Right kidney (tissue), 1 donor: Measurements from ENCODE around the gene LTF.
"Not testable (repeated sequence)": the region's sequence is repeated elsewhere in the genome, so short reads cannot be mapped to it uniquely, and the experiment has no call there.

Experiments used
- DNase-seq: peaks from one replicate; pipeline ENCODE4 v3.0.0-alpha.2; 2016

Gene LTF

DNA sequence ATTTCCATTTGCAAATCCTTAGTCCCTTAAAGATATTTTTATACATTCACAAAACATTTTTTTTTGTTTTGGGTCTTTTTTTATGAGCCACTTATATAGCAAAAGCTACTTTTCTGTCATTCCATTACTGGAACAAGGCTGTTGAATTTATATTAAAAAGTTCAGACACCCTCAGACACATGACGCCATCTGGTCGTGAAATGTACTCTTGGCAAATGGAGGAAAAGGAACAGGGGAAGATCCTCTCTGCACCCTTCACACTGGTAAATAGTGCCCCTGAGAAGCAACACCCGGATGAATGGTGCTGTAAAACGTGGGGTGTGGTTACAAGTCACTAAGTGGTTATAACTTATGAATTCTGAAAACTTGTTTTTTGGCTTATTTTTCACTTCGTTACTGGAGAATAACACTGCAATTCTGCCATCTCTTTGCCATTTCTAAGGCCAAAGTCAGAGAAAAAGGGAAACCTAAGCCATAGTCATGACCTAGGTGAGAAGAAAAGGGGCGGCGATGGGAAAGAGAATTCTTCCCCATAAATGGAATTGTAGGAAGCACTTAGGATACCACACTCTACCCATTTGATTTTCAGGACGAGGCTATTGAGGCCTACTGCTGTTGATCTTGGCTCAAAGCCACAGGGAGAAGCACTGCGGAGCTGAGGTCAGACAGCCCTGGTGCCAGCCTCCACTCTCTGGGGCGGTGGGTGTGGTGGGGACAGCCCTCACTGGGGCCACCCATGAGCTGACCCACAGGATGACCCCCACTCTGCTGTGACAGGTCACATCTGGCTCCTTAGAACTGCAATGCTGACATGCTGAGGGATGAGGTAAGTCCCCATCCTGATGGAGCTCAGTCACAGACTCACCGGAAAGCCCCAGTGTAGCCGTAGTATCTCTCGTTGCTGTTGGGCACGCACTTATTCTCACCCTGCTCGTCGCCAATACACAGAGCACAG lies 21.9 kb downstream of the LTF start:
- no peak for DNase-seq

DNA sequence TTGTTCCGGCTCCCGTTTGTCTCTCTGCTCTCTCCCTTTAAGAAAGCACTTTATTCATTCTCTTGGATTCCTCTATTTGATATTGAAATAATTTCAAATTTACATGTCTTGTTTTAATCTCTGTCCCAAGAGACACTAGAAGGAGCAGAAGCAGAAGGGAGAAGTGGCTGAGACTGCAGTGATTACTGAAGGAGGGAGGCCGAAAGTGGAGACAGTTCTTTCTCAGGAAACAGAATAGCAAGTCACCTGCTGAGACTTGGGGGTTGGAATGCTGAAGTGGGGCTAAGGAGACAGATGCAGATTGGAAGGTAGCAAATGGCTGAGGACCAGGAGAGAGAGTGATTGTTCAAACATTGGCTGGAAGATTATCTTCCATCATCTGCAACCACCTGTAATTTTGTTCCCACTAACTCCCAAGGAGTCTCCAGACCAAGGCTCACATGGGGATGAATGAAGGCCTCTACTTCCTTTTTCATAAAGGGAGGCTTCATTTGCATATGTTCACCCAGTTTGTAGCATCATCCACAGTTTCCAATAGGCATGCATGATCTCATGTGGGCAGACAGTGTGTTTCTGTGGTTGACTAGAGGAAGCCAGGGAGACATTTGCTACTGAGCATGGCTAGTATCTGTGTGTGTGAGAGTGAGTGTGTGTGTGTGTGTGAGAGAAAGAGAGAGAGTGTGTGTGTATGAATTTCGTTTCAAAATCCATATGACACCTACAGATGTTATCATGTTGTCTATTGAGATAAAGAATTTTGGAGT lies 24.0 kb downstream of the LTF start:
- DNase-seq, result no peak

DNA sequence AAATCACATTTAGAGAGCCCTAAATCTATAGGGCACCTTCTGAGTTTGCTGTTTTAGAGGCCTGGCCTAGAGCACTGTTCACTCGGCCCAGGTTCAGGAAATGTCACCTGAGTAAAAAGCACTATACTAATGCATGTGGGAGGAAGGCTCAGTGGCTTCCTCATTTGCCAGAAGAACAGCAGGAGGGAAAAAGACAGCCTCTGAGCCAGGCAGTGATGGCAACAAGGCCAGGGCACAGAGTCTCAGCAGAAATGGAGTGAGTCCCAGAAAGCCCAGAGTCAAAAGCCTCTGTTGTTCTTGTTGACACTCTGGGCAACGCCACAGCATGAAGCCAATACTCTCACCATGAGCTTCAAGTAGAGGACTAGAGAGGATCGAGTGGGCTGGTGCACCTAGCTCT lies 25.9 kb downstream of the LTF start:
- no peak for DNase-seq

DNA sequence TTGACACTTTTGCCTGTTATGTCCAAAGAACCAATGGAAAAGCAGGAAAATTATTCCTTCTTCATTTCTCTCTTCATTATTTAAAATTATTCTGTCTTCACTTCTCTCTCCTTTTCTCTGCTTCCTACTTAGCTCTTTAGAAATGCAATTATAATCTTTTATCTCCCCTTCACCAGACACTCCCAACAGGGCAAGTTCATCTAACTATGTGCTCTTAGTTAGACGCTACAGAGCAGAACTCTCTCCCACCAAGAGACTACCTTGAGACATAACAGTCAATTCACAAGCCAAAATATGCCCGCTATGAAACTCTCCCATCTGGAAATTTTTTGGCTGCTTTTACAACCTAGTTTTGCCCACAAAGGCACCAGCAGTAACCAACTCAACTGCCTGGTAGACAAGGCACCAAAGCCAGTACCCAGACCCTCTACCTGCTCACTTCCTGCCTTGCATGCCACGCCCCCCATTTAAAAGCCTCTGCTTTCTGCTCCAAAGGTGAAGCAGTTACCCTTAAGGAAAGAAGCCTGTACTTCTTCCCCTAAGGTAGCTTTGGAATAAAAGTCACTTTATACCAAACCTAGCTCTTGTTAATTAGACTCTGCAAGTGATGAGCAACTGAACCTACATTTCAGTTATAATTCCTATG lies 29.5 kb downstream of the LTF start:
- no peak for DNase-seq

DNA sequence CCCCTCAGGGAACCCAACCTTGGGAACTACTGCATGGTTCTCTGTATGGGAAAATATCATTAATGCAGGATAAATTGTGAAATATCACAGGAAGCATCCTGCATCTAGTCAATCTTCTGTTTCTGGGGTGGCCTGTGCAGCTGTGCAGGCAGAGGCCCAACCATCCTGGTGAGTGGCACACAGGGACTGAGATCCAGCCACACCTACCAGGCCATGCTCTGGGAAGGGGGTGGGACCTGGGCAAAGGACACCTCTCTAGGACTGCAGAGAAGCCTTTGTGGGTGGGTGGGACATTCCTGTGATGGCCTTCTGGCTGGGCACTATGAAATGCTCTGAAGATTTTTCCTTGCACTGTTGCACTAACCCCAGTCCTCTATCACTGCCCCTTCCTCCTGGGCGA lies 30.9 kb downstream of the LTF start:
- no peak for DNase-seq

DNA sequence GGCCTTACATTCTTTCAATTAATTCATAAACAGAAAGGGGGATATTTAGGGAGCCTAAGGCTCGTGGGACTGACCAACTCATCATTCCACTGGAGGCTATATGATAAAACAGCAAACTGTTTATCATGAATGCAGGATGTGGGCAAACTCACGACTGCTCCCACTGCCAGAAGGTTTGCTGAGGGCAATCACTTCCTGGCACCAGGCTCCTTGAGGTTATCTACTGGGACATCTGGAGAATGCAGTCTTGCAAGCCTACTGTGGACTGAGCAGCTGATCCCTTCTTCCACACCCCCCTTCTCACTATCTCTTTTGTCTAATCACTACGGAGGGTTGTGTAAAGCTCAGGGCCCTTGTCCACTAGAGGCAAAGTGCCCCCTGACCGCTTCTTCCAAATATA lies 31.6 kb downstream of the LTF start:
- not testable (repeated sequence) for DNase-seq

DNA sequence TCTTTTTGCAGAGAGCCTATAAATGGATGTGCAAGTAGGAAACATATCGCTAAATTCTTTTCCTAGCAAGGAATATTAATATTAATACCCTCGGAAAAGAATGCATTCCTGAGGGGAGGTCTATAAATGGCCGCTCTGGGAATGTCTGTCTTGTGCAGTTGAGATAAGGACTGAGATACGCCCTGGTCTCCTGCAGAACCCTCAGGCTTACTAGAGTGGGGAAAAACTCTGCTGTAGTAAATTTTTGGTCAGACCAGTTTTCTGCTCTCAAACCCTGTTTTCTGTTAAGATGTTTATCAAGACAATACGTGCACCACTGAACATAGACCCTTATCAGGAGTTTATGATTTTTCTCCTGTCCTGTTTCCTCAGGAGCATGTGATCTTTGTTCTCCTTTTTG lies 32.8 kb downstream of the LTF start:
- DNase-seq, result not testable (repeated sequence)

DNA sequence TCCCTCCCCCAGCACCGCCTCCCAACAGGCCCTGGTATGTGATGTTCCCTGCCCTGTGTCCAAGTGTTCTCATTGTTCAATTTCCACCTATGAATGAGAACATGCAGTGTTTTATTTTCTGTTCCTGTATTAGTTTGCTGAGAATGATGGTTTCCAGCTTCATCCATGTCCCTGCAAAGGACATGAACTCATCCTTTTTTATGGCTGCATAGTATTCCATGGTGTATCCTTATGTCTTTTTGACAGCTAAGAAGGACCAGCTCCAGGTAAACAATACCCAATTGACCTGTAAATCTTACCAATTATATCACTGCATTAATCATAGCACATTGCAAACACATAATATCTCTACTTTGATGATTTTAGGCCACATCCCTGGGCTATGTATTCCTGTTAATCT lies 33.8 kb downstream of the LTF start:
- not testable (repeated sequence) for DNase-seq

DNA sequence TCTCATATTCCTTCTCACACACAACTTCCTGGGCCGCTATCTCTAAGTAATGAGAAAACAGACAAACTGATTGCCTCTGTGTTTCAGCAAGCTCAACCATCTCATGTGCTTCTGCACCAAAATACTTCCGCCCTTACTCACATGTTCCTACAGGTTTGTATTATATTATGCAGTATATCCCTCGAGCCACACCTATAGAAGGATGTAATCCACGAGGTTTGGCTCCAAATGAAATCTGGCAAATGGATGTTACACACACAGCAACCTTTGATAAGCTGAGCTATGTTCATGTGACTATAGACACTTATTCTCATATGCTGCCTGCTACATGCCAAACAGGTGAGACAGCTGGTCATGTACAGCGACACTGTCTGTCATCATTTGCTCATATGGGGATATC lies 35.0 kb downstream of the LTF start:
- no peak for DNase-seq

DNA sequence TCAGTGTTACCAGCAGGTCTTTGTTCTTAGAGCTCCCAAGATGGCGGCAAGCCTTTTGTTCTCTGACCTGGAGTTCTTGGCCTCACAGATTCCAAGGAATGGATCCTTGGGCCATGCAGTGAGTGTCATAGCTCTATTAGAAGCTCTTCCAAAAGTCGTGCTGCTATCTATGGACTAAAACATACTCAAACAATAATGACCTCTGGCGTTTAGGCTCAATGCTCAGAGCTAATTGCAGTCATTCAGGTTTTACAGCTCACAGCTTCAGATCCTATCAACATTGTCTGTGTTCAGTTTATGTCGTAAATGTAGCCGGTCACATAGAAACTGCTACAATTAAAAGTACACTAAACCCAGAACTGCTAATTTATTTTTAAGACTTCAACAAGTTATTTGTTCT lies 35.5 kb downstream of the LTF start:
- DNase-seq, result no peak

DNA sequence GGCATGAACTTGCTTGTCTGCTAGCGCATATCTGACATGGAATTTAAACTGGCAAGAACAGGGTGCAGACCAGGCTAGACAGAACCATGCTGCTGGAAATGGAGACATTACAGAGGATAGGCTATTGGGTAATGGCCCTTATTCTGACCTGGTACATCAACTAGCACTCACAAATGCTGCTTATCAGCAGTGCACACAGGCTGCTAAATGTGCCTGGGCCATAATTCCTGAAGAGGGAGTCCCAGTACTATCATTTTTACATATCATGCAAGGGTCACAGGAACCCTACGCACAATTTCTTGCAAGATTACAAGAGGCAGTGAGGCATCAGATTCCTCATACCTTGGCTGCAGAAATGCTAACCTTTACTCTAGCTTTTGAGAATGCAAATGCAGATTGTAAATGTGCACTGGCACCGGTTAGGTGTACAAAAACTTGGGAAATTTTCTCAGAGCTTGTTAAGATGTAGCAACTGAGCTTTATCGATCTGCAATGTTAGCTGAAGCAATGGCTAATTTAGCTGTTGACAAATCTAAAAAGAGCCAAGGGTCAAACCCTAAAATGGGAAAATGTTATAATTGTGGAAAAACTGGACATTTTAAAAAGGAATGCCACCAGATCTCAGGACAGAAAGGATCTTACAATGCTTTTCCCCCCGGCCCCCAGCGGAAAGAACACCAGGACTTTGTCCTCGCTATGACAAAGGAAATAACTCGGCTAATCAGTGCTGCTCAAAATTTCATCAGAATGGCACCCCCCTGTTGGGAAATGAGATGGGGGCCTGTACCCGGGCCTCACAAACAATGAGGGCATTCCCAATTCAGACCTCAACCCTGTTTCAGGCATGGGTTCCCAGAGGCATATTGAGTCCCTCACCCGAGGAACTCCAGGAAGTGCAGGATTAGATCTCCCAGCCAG lies 36.5 kb downstream of the LTF start:
- DNase-seq, result no peak

DNA sequence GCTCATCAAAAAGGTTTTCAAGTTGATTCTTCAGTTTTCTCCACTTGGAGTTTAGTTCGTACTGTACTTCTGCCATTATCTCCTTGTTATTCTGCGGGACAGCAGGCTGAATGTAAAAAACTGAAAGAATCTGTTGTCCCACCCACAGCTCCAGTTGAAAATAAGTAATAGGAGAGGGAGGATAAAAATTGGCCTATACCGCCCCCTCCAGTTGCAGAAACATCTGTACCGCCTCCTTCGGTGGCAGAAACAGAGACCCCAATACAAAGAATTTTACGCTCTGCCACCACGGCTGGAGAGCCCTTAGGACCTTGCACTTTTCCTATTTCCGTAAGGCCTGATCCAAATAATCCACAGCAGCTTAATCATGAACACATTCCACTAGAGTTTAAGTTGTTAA lies 37.3 kb downstream of the LTF start:
- DNase-seq, result not testable (repeated sequence)

DNA sequence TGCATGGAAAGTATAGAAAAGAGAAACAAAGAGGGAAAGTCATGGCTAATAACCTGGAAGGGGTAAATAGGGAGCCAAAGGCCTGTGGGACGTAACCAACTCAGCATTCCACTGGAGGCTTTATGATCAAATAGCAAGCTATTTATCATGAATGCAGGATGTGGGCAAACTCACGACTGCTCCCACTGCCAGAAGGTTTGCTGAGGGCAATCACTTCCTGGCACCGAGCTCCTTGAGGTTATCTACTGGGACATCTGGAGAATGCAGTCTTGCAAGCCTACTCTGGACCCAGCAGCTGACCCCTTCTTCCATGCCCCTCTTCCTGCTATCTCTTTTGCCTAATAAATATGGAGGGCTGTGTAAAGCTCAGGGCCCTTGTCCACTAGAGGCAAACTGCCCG lies 38.2 kb downstream of the LTF start:
- not testable (repeated sequence) for DNase-seq

DNA sequence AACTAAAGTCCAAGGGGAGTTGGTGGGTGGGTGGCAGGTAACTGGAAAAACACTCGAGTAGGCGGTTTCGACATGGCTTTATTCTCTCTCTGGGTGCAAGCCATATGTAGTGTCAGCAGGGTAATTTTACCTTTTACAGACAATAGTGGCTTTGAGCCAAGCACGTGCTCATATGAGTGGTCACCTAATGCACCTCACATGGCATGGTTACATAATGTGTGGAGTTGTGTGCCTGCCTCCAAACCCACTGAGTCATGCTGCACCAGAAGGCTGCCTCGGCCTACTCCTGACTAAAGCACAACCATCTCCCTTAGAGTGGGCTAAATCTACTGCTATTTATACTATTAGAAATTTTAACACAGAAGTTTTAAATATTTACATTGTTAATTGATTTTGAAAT lies 41.1 kb downstream of the LTF start:
- no peak for DNase-seq

DNA sequence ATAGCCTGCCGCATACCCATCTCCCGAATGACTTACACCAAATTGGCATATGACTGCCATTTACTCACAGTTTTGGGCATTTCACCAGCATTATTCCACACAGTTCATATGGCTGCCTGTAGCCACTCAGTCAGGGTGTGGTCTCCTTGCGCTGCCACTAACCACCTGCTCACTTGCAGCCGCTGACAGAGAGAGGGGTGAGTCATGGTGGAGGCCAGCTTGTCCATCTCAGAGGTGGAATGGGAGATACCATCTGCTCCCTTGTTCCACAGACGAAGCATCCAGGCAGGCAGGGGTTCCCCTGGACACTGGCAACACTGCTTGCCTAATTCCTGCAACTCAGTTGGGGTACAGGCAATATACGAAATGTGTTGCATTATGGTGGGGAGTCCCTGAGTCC lies 42.1 kb downstream of the LTF start:
- DNase-seq, result no peak

DNA sequence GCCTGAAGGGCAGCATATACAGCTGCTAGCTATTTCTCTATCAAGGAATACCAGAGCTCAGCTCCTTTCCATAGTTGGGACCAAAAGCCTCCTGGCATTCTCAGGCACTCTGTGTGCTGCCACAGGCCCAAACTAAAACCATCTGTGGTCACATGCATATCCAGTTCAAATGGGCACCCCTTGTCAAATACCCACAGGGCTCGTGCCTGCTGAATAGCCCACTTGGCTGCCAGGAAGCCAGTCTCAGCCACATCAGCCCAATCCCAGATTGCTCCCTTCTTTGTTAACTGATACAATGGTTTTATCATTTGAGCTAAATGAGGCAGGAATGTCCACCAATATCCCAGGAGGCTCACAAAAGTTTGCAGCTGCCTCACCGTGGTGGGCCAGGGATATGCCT lies 43.8 kb downstream of the LTF start:
- no peak for DNase-seq

DNA sequence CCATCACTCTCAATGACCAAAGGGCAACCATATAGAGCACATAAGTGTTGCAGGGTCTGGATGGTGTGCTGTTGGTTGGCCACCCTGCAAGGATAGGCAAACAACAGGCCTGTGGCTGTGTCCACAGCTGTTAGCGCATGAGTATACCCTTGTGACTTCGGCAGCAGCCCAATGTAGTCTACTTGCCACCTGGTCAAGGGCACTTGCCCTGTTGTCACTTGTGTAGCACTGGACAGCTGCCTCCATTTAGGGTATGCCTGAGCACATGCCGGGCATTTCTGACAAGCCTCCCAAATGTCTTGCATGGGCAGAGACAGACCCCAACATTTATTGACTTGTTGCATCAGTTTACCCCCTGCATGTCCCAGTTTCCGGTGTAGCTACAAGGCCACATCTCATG lies 44.9 kb downstream of the LTF start:
- no peak for DNase-seq

DNA sequence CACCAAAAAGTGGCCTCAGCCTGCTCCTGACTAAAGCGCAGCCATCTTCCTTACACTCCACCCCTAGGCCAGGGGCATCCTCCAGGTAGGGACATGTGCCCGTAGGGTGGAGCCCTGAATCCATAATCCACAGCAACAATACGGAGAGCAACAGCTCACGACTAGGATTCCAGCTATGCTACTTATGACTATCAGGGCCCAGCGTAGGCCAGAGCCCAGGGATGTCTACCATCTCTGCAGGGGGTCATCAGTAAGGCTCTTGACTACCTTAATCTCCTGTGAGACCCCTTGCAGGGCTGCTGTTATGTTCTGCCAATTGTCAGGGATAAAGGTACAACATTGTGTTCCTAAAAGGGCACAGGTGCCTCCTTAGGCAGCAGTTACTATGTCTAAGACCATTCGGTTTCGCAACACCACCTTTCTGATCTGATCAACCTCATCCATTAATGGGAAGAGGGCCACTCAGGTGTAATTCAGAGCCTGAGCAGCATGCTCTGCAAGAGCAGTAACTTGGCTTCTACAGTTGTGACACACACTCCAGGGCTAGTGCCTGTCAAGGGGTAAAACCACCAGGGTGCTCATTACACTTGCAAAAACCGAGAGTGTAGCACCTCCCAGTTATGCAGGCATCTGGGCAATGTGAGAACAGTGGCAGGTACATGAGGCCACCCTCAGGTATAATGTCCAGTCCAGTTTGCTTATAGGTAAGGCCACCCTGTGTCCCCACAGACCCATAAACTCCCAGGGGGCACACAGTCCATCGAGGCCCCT lies 46.7 kb downstream of the LTF start:
- no peak for DNase-seq

DNA sequence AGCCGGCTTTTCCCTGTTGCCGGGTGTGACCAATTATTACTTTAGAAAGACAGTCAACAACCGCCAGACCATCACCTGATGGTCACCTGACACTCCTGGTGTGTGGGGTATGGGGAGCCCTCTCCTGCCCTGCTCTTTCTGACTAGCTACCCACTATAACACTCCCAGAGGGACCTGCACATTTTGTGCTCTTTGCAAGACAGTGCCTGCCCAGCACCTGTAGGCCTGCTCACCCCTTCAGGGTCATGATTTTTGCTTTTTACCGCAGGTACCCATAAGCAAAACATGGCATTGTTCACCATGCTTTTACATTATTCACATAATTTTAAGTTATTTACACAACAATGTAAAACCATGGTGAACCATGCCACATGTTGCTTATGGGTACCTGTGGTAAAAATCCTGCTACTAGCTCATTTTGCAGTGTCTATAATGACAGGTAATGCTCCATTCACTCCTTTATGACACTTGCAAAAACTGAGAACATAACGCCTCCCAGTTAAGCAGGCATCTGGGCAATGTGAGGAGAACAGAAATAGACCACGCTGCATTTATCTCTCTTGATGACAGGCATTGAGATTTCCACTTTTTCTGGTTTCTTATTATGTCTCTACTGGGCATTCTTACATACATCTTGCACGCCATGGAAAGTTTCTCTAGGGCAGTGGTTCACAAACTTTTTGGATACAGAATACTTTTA lies 47.7 kb downstream of the LTF start:
- no peak for DNase-seq

DNA sequence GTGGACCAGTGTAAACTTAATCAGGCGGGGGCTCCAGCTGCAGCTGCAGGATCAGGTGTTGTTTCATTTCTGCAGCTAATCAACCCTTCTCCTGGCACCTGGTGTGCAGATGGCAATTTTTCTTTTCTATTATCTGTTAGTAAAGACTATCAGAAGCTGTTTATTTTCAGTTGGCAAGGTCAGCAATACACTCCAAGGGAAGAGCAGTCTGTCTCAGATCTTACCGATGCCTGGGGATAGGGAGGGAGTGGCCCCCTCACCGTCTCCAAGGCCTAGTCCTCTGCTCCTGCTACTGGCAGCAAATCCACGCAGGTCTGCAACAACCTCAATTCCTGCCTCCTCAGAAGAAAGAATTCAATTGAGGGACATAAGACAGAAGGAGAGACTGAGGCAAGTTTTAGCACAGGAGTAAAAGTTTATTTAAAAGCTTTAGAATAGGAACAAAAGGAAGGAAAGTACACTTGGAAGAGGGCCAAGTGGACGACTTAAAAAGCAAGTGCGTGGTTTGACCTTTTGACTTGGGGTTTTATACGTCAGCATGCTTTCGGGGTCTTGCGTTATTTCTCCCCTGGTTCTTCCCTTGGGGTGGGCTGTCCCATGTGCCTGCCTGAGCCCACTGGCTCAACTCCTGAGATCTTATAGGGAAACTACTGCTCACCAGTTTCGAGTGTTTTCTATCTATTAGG lies 48.4 kb downstream of the LTF start:
- DNase-seq, result no peak
